ENCODE data around the gene LEF1.

LEF1 gene

DNA sequence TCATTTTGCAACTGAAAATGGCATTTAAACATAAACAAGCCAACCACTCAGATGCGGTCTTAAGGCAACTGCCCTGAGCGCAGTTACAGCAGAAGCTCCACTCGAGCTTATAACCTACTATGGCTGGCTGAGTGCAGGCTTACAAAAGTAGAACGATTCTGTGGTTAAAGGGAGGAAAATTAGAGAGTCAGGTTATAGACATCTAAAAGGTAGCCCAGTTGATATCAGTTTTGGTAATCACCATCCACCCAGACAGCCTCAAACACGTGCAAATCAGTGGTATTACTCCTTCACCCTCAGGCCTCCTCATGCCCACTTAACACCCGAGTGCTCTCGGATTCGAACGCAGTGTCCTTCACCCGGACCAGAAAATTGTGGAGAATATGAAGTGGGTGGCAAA is 3.1 kb downstream of the LEF1 start:
- TF ChIP-seq MYC (IDR thresholded peaks at IDR 0.05; ENCODE audit: low read depth, low read length) (no peak), POLR2A (IDR thresholded peaks at IDR 0.05; ENCODE audit: extremely low read depth, insufficient read length) (no peak)
- TF ChIP-seq, protein P1, sequence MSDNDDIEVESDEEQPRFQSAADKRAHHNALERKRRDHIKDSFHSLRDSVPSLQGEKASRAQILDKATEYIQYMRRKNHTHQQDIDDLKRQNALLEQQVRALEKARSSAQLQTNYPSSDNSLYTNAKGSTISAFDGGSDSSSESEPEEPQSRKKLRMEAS (IDR thresholded peaks at IDR 0.05; ENCODE audit: low read depth, low read length) = no peak
- TF ChIP-seq, protein P2, sequence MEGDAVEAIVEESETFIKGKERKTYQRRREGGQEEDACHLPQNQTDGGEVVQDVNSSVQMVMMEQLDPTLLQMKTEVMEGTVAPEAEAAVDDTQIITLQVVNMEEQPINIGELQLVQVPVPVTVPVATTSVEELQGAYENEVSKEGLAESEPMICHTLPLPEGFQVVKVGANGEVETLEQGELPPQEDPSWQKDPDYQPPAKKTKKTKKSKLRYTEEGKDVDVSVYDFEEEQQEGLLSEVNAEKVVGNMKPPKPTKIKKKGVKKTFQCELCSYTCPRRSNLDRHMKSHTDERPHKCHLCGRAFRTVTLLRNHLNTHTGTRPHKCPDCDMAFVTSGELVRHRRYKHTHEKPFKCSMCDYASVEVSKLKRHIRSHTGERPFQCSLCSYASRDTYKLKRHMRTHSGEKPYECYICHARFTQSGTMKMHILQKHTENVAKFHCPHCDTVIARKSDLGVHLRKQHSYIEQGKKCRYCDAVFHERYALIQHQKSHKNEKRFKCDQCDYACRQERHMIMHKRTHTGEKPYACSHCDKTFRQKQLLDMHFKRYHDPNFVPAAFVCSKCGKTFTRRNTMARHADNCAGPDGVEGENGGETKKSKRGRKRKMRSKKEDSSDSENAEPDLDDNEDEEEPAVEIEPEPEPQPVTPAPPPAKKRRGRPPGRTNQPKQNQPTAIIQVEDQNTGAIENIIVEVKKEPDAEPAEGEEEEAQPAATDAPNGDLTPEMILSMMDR (IDR thresholded peaks at IDR 0.05; ENCODE audit: low read depth, low read length) = no peak
- H3K4me3 ChIP-seq (ENCODE audit: low read depth, low read length) = no peak overlapping the region
- no peak for DNase-seq (ENCODE audit: low read depth)

DNA sequence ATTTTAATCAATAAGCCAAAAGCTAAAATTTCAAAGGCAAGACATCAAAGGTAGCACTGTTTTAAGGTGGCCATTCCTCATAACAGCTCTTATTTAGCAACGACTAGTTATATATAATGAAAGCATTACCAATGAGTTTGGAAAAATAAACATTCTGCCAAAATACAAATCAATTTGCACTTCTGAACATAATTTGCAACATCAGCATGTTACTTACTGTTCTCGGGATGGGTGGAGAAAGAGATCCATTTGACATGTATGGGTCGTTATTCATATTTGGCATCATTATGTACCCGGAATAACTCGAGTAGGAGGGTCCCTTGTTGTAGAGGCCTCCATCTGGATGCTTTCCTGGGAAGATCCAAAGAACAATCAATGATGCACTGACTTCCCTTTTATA is 5.4 kb downstream of the LEF1 start:
- no peak for DNase-seq (ENCODE audit: low read depth)
- no peak overlapping the region for H3K4me3 ChIP-seq (ENCODE audit: low read depth, low read length)
- TF ChIP-seq MYC (IDR thresholded peaks at IDR 0.05; ENCODE audit: low read depth, low read length) (no peak), POLR2A (IDR thresholded peaks at IDR 0.05; ENCODE audit: extremely low read depth, insufficient read length) (no peak)
- TF ChIP-seq, protein P2 (IDR thresholded peaks at IDR 0.05; ENCODE audit: low read depth, low read length) = no peak
- TF ChIP-seq, protein P1 (IDR thresholded peaks at IDR 0.05; ENCODE audit: low read depth, low read length) = no peak

DNA sequence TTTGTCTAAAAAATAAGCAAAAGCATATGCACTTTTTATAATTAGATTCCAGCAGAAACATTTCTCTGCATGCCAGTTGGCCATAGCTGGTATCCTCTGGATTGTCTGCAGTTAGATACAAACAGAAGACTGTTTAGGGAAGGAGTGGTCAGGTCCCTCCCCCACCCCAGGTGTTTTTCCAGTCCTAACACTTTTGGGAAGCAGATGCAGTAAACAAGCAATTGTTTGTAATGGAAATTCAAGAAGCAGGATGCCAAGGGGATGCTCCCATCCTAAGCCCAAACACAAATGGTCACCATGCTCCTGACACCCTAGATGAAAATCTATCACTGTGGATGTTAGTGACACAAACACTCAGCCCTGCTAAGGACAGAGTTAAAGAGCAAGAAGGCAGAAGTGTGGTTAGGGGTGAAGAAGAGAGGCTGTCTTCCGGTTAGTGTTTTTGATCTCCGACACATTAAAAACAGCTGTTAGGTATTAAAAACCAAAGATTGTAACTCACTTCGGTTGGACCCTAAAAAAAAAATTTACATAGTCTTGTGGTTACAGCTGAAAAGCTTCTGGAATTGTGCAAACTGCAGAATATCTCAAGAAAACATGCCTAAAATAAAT is 7.9 kb downstream of the LEF1 start:
- no peak overlapping the region for H3K4me3 ChIP-seq (ENCODE audit: low read depth, low read length)
- TF ChIP-seq MYC (IDR thresholded peaks at IDR 0.05; ENCODE audit: low read depth, low read length) (no peak), POLR2A (IDR thresholded peaks at IDR 0.05; ENCODE audit: extremely low read depth, insufficient read length) (no peak)
- TF ChIP-seq, protein P1 (IDR thresholded peaks at IDR 0.05; ENCODE audit: low read depth, low read length) = no peak
- TF ChIP-seq, protein P2 (IDR thresholded peaks at IDR 0.05; ENCODE audit: low read depth, low read length) = no peak
- DNase-seq (ENCODE audit: low read depth) = no peak

DNA sequence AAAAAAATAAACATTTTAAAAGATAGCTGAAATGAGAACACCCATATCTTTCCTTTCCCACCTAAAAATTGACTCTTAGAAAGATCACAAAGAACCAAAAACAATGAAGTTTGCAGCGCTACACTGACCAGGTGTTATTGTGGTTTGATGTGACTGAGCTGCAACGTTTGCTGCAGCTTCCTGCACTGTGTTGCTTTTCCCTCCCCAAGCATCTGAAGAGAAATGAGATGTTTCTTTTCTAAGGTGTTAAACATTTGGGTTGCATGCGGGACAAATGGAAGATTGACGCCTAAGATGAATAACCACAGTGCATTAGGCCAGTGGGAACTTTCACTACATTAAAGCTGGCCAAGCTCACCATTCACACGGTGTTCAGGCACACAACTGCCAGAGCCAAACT is 8.9 kb downstream of the LEF1 start:
- no peak for TF ChIP-seq MYC (IDR thresholded peaks at IDR 0.05; ENCODE audit: low read depth, low read length)
- TF ChIP-seq, protein P1 (IDR thresholded peaks at IDR 0.05; ENCODE audit: low read depth, low read length) = no peak
- no peak overlapping the region for H3K4me3 ChIP-seq (ENCODE audit: low read depth, low read length)
- DNase-seq (ENCODE audit: low read depth) = no peak

DNA sequence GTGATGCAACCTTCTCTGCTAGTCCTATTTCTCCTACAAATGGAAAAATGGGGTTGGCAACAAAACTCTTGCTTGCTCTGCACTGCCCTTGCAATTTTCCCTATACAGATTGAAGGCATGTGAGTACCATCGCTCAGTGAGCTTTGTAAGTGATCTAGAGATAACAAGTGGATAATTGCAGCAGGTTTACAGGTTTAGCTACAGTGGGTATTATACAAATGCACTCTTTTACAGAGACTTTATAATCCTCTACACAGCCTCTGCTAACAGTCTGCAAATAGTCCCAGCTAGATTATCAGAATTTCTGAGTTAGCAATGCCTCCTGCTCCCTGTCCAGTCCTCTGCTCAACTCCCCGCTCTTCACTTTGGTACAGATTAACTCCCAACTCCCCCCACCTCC is 11.1 kb downstream of the LEF1 start:
- DNase-seq (ENCODE audit: low read depth) = no peak
- TF ChIP-seq, protein P1 (IDR thresholded peaks at IDR 0.05; ENCODE audit: low read depth, low read length) = no peak
- TF ChIP-seq, protein P2 (IDR thresholded peaks at IDR 0.05; ENCODE audit: low read depth, low read length) = no peak
- TF ChIP-seq MYC (IDR thresholded peaks at IDR 0.05; ENCODE audit: low read depth, low read length) = no peak
- no peak for TF ChIP-seq POLR2A (IDR thresholded peaks at IDR 0.05; ENCODE audit: extremely low read depth, insufficient read length)
- no peak overlapping the region for H3K4me3 ChIP-seq (ENCODE audit: low read depth, low read length)

DNA sequence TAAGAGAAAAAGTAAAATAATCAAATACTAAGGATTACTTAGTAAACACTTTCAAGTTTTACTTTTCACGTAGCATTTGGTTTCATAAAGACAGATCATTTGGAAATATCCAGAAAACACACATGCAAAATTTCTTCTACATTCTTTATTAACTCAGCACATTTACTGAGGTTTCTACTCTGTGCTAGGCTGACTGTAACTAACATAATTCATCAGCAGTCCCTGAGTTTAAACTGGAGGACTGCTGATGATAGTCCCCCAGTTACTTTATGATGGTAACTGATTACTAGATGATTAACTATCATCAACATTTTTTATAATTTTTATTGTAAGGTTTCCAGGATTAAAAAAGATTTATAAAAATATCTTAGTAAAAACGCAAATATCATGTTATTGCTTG is 12.3 kb downstream of the LEF1 start:
- DNase-seq (ENCODE audit: low read depth) = no peak
- TF ChIP-seq, protein P2 (IDR thresholded peaks at IDR 0.05; ENCODE audit: low read depth, low read length) = no peak
- TF ChIP-seq MYC (IDR thresholded peaks at IDR 0.05; ENCODE audit: low read depth, low read length) = no peak
- TF ChIP-seq POLR2A (IDR thresholded peaks at IDR 0.05; ENCODE audit: extremely low read depth, insufficient read length) = no peak
- TF ChIP-seq, protein P1 (IDR thresholded peaks at IDR 0.05; ENCODE audit: low read depth, low read length) = no peak
- no peak overlapping the region for H3K4me3 ChIP-seq (ENCODE audit: low read depth, low read length)

Measured in NB4 (cell line).